GM21360 (cell line): ENCODE data around the gene MS4A18.
"Not testable (repeated sequence)": the region's sequence is repeated elsewhere in the genome, so short reads cannot be mapped to it uniquely, and the experiment has no call there.

ENCODE experiments used
- ATAC-seq: cut with Tn5 transposase; IDR thresholded peaks from one replicate; pipeline ENCODE4 v1.9.1; 2021; ENCODE audit warnings: mild to moderate bottlenecking, moderate library complexity; ENCODE audit not compliant: unreplicated experiment

Gene MS4A18

DNA sequence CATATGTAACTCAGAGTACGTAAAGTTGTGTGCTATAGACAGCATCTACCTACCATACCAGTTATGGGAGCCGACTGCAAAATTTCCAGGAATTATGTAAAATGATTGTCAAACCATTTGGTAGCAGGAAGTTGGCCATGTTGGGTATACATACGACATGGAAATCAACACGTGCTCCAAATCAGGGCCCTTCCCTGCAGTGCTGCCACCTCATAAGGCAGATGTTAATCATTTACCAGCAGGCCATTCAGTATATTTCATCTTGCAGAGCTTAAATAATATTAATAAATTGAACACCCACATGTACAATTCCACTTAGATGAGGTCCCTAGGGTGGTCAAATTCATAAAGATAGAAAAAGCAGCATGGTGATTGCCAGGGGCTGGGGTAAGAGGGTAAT is 9.8 kb downstream of the MS4A18 start:
- no peak for ATAC-seq

DNA sequence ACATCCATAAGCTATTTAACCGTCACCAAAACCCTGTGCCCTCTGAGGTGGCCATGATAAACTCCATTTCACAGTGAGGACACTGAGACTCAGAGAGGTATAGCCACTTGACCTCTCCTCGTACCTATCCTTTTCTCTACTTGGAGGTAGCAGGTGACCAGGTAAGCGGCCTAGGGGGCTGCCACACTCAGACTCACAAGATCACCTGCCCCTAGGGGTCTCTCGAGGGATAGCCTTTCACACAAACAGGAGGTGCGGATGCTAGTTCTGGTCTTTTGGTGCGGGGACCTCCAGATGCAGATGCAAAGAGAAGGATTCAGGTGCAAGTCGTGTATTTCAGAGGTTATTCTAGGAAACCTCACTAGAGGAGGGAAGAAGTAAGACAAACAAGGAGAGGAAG is 14.6 kb downstream of the MS4A18 start:
- ATAC-seq: no peak

DNA sequence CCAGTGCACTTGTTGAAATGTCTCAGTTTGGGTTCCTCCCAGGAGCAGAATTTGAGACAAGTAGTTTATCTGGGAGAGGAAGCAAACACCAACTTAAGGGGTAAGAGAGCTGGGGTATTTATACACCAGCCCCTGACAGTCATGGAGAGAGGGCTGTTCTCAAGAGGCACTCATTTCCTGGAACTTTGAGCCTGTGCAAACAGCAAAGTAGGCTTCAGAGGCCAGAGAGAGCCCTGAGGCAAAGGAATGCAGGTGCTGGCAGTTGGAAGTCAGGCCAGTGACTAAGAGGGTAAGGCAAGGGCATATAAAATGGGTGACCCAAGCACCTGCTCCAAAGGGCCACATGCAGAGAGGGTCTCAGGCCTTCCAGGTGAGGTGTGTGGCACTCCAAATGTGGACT is 16.1 kb downstream of the MS4A18 start:
- ATAC-seq: no peak

DNA sequence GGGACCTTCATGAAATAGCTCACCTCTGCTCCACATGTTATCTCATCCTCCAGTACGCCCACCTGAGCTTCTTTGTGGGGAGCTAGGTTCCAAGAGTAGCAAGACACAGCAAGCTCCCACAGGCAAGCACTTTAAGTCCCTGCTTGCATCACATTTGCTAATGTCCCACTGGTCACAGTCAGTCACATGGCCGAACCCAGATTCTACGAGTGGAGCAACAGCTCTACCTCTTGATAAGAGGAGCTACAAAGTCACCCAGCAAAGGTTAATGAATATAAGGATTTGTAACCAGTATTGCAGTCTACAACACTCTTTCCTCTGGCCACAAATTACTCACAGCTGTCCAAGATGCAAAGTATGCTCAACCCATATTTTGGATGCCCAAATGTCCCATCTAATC is 16.9 kb downstream of the MS4A18 start:
- ATAC-seq: no peak

DNA sequence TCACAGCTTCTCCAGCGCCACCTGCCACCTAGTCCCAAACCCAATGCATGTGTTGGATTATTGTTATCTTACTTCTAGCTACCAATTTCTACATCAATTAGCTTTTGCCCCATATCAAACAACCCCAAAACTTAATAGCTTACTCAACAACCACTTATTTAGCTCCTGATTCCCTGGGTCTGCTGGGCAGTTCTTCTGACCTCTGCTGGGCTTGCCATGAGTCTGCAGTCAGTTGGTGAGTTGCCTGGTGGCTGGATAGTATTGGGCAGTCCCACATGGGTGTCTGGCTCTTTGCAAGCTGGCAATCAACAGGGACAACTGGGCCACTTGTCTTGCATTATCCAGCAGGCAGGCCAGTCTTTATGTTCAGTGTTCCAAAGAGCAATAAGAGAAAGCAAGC is 18.5 kb downstream of the MS4A18 start:
- ATAC-seq: no peak

DNA sequence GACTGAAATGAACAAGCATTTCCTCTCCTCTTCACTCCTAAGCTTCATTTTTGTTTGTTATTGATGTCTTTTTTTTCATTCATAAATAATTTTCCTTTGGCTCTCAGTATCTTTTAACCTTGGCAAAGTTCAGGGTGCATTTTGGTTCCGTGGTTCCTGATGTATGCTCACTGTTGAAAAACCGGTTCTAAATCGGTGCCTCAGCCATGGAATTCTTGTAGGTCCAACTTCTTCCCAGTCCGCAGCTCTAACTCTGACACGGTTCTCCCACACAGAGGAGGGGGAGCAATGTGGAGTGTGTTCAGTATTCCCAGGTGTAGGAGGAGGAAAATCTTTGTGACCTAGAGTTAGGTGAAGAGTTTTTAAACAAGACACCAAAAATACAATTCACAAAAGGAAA is 19.6 kb downstream of the MS4A18 start:
- ATAC-seq: no peak

DNA sequence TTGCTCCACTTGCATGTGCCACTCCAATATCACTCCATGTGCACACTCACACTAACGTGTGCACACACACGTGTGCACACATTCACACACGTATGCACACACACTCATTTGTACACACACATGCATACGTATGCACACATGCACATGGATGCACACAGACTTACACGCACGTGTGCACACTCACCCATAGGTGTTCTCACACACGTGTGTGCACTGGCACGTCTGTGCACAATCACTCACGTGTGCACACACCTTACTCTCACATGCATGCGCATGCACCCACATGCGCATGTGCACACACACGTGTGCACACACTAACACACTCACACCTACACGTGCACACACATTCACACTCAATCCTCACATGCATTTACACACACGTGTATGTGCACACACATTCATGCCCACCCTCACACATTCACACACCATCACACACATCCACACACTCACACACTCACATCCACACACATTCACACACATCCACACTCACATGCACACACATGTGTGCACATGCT is 22.9 kb downstream of the MS4A18 start:
- no peak for ATAC-seq

DNA sequence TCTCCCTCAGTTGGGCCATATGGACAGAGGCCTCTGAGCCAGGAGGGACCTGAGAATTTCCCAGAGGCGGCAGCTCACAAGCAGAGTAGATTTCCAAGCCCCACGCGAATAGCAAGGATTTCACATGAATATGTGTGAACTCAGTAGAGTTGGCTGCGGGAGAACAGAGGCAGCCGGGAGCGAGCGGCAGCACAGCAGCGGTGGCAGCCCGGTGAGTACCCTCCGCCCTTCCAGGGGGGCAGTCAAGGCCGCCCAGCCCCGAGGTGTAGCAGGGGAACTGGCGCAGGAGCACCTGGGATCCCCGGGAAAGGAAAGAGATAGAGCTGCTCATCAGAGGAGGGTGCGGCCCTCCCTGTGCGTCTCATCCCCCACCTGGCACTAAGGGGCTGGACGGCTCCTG is 23.7 kb downstream of the MS4A18 start:
- no peak for ATAC-seq

DNA sequence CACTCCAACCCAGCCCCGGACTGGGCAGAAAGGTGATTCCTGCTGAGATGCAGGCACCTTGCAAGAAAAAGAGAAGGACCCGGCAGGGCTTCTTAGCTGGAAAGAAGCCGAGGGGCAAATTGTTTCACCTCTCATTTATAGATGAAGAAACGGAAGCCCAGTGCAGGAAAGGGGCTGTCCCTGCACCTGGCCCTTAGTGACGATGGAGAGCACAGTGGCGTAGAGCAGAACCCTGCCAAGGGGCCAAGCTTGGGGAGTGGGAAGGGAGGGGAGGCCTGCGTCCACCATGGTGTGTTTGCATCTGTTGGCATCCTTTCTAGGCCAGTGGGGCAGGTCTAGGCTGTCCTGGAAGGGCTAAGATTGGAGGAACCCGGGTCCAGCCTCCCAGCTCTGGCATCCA is 24.3 kb downstream of the MS4A18 start:
- ATAC-seq: no peak

DNA sequence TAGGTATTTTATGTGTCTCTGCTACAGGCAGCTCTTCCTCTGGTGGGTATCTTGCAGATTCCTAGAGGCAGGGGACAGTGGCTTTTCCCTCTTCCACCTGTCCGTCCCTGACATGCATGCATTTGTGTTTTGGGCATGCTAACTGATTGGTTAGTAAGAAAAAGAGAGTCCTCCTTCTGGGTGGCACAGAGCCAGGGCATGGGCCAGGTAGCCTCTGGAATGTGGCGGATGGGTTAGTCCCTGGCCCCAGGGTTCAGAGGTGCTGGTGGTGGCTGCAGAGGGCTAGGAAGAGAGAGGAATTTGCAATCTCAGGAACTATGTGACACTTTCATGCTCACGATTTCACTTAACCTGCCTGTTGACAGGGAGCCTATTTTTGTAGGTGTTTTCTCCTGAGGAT is 26.4 kb downstream of the MS4A18 start:
- ATAC-seq: no peak

DNA sequence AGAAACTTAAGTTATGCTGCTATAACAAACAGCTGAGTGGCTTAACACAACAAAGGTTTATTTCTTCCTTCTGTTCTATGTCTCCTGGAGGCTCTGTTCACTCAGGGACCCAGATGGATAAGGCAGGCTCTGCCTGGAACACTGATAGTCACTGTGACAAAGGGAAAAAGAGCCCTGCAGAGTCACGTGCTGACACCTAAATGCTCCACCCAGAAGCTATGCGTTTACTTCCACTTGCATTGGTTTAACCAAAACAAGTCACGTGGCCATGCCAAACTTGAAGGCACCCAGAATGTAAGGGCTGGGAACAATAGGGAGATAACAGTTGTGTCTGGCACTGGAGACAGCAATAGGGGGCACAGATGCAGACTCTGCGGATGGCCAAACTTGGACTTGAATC is 28.8 kb downstream of the MS4A18 start:
- no peak for ATAC-seq

DNA sequence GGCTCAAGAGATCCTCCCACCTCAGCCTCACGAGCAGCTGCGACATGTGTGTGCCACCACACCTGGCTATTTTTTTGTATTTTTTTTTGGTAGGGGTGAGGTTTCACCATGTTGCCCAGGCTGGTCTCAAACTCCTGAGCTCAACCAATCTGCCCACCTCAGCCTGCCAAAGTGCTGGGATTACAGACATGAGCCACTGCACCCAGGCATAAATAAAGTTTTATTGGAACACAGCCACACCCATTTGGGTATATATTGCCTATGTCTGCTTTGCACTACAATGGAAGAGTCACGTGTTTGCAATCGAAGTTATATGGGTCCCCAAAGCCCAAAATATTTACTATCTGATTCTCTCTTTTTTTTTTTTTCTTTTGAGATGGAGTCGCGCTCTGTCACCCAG is 30.4 kb downstream of the MS4A18 start:
- no peak for ATAC-seq

DNA sequence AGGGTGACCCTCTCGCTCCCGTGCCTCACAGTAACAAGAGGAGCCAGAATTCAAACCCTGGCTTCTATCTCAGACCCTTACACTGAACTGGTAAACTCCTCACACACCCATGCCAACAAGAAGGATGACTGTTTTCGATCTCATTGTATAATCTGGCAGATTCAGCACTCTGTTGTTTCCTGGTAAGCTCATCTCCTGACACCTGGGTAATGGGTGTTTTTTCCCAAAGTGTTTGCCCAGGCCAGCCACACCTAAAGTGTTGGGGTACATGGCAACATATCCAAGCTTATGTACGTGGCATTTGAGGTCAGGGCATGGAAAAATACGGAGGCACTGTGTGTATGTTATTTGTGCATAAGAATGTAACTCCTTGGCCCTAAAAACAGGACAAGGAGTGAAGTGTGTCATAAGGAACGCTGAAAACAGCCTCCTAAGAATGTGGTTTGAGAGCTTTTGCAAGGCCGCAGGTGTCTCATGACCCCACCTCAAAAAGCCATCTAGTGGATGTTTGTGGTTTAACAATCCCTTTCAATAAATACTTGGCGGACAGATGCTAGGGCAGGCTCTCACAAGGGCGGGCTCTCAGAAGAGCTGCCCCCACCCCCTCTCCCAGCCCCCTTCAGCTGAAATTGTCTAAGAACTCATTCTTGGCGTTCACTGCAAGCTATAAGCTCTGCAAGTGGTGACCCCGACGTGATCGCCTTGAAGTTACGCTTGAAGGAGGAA is 31.9 kb downstream of the MS4A18 start, which contains the start of gene MS4A15:
Gene MS4A15, plus strand, starts transcription at position 561 of the 726 bp plus-strand sequence. CDS start 6,867 bp downstream, outside the sequence.
- no peak for ATAC-seq

DNA sequence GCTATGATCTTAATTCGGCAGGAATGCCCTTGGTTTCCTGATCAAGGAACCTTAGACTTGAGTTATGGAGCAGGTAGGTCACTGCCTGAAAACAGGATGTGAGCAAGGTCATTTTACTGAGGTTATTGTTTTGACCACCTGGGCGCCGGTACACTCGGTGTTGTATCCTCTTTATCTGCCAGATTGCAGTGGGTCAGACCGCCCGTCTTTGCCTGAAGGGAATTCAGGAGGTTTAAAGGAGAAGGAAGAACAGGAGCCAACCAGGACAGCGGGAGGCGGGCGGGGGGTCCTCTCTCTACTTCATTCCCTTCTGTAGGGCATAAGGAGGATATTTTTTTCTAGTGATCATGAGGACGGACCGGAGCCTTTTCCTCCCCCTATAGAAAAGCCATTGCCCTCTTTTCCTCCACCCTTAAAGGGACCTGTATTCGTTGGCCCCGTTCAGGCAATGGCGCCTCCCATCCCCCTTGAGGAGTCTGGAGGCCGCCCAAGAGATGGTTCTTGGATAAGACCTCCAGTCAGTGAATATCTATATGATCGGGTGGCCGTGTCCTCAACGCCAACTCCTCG is 32.8 kb downstream of the MS4A18 start:
- ATAC-seq: no peak

DNA sequence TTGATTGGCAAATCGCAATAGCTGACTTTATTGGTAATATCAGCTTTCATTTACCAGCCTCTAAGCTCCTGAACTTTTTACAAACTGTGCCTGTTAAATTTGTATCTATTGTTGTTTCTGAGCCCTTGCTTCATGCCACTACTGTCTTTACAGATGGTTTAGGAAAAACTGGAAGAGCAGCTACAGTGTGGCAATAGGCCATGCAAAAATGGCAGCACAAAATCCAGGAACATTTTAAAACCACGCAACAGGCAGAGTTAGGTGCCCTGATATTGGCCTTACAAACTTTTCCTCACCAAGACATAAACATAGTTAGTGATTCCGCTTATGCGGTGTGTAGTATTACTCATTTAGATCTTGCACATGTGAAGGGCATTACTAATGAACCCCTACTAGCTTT is 34.2 kb downstream of the MS4A18 start:
- not testable (repeated sequence) for ATAC-seq

DNA sequence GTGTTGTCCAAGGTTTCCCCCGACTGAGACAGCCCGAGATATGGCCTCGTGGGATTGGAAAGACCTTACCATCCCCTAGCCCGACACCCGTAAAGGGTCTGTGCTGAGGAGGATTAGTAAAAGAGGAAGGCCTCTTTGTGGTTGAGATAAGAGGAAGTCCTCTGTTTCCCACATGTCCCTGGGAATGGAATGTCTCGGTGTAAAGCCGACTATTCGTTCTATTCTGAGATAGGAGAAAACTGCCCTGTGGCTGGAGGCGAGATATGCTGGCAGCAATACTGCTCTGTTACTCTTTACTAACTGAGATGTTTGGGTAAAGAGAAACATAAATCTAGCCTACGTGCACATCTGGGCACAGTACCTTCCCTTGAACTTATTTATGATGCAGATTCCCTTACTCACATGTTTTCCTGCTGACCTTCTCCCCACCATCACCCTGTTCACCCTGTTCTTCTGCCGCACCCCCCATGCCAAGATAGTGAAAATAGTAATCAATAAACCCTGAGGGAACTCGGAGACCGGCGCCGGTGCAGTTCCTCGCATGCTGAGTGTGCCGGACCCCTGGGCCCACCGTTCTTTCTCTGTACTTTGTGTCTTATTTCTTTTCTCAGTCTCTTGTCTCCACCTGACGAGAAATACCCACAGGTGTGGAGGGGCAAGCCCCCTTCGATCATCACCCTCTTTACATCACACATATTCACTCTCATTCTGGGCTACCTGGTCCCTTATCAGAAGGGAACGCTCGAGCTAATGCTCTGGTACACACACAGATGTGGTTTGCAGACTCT is 35.1 kb downstream of the MS4A18 start:
- ATAC-seq: not testable (repeated sequence)

DNA sequence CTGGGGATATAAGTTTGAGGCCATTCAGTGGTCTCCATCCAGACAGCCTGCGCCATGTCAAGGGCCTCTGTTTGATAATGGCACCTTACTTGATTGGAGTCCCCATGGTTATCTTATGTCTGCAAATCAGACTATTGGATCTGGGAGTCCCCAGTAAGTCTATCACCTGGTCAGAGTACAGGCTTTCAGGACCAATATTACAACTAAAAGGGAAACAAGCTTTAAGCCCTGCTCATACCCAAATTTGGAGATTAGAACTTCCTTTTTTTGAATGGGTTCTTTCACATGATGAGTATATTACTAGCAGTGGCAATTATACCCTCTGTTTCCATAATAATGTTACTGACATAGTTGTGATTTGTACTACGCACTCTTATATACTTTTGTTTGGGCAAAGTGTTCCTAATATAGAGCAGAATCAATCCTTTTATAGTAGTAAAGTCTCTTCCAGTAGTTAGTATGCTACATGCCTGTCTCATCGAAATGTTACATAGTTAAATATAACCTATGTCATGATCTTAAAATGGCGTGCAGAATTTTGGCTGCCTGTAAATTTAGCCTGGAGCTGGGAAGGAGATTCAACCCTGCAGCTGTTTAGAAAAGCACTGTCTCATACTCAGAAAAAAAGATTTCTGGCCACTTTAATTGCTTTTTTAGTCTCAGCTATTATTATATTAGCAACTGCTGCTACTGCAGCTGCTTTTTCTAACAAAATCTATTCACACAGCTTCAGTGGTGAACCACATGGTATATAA is 37.1 kb downstream of the MS4A18 start:
- no peak for ATAC-seq

DNA sequence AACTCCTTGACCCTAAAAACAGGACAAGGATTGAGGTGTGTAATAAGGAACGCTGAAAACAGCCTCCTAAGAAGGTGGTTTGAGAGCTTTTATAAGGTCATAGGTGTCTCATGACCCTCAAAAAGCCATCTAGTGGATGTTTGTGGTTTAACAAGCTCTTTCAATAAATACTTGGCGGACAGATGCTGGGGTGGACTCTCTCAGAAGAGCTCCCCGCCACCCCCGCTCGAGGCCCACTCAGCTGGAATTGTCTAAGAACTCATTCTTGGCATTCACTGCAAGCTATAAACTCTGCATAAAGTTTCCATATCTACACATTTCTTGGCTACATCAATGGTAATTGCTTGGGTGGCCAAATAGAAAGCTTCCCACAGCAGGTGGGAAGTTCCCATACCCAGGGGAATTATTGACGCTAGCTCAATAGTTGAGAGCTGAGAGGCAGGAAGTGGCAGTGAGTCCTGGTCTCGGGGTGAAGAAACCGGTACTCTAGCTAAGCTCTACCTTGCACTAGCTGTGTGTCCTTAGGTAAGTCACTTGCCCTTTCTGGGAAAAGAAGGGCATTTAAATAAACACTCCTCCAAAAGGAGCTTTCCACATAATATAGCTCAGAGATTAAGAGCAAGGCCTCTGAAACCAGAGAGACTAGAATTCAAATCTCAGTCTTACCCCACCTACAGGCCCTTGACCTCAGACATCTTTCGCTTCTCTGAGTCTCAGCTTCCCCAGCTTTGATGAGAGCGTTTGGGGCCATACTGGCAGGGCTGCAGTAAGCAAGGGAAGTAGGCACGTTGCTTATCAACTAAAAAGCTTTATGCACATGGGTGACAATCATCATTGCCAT is 38.6 kb downstream of the MS4A18 start:
- peak; percentile 64 for ATAC-seq

DNA sequence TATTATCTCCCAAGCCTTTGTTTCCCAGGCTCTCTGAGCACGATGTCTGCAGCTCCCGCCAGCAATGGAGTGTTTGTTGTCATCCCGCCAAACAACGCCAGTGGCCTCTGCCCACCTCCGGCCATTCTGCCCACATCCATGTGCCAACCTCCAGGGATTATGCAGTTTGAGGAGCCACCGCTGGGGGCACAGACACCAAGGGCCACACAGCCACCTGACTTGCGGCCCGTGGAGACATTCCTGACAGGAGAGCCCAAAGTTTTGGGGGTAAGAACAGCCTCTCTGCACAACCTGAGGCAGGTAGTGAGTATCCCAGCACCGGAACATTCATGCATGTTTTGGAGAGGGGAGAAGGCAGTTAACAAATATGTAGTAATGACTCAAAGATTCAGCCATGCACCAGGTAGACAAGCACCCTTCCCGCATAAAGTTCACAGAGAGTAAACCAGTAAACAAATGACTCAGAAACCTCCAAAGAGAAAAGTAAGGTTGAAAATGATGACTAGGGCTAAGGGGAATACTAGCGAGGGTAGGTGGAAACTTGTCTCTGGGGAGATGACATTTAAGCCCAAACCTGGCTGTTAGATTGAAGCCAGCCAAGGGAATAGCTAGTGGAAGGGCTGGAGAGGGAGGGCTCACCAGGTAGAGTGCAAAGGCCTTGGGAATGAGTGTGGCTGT is 39.3 kb downstream of the MS4A18 start:
- ATAC-seq: no peak

DNA sequence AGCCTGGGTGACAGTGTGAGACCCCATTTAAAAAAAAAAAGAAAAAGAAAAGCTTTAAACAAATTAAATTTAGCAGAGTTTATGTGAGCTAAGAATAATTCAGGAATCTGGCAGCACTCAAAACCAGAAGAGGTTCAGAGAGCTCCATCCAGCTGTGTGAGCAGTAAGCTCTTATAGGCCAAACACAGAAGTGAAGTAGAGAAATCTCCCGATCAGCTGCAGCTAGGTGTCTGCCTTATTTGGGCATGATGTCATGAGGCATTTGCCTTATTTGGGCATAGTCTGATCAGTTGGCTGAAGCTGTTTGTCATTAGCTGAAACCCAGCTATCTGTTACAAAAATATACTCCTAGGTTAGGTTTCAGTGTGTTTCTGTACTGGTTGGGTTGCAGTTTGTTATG is 40.4 kb downstream of the MS4A18 start:
- ATAC-seq: peak; percentile 41
